Vagina (tissue), 2 donors: ENCODE results near the gene MMP2. TPM values are rescaled to one million over a fixed set of nuclear protein-coding genes. Genes with fewer than 3 reads are reported as not detected.

Source experiments
- DNase-seq, 2 donors: peaks; one replicate each; pipeline ENCODE4 v3.0.0-alpha.2; 2017; ENCODE audit errors: extremely low spot score in 2 of 2
- H3K27ac ChIP-seq: fragments of 200-600 bp; sonication (generic); one replicate; pipeline ENCODE4 v1.5.1; 2019
- H3K27me3 ChIP-seq: fragments of 200-600 bp; sonication (generic); one replicate; pipeline ENCODE4 v1.5.1; 2019
- H3K36me3 ChIP-seq, 2 donors: fragments of 200-600 bp; sonication (generic); one replicate each; pipeline ENCODE4 v1.5.1; 2017 to 2019
- H3K4me1 ChIP-seq: fragments of 200-600 bp; sonication (generic); one replicate; pipeline ENCODE4 v1.5.1; 2019
- H3K4me3 ChIP-seq, 2 donors: fragments of 200-600 bp; sonication (generic); 1 replicate in 1 of 2; 2 replicates in 1 of 2; pipeline ENCODE4 v1.5.1; 2016 to 2019
- H3K9me3 ChIP-seq: fragments of 200-600 bp; sonication (generic); one replicate; pipeline ENCODE4 v1.5.1; 2019
- POLR2A ChIP-seq, 2 donors: fragments of 450-650 bp; IDR thresholded peaks; one replicate each; pipeline ENCODE4 v1.6.1; 2017; ENCODE audit warnings: antibody characterized with exemption in 2 of 2, mild to moderate bottlenecking in 2 of 2, moderate library complexity in 2 of 2
- POLR2AphosphoS5 ChIP-seq, 2 donors: sonication (generic); formaldehyde crosslinking; IDR thresholded peaks; one replicate each; pipeline ENCODE4 v1.9.0; 2017; ENCODE audit warnings: antibody characterized with exemption in 2 of 2, mild to moderate bottlenecking in 2 of 2, low read depth in 1 of 2; ENCODE audit not compliant: insufficient read depth in 1 of 2
- intact Hi-C: fragments of 100-400 bp; cut with DNase I; formaldehyde crosslinking; loops from one replicate; pipeline ENCODE4 v1.15.1; 2023
- total RNA-seq: library from RNA; depleted of rRNA; stranded (reverse); fragments of >200 nt; gene quantifications from one replicate; pipeline ENCODE4 v1.2.3, GENCODE V29; 2016
- TF ChIP-seq, protein P1 (sequence below), 3 experiments: fragments of 450-650 bp in 2 of 3; fragments of 200-600 bp in 1 of 3; sonication (generic) in 1 of 3; IDR thresholded peaks; one replicate each; pipeline ENCODE4 v1.5.1; 2017 to 2019; ENCODE audit warnings: antibody characterized with exemption in 3 of 3, mild to moderate bottlenecking in 2 of 3, moderate library complexity in 2 of 3

MMP2 gene
- total RNA-seq, 1 donor from 2014 or later = 296 TPM

- Histone ChIP-seq H3K27ac (no peak overlapping the region), H3K4me1 (no peaks in the 10 kb centered on the region), H3K36me3 (peaks cover 0 to 7% of the 10 kb centered on the region in 2 donors), H3K4me3 (no peak overlapping the region), H3K27me3 (no peaks in the 10 kb centered on the region), H3K9me3 (no peaks in the 10 kb centered on the region)
- DNase-seq = no peak
- TF ChIP-seq POLR2A (IDR thresholded peaks at IDR 0.05) = no peak
- TF ChIP-seq, protein P1, sequence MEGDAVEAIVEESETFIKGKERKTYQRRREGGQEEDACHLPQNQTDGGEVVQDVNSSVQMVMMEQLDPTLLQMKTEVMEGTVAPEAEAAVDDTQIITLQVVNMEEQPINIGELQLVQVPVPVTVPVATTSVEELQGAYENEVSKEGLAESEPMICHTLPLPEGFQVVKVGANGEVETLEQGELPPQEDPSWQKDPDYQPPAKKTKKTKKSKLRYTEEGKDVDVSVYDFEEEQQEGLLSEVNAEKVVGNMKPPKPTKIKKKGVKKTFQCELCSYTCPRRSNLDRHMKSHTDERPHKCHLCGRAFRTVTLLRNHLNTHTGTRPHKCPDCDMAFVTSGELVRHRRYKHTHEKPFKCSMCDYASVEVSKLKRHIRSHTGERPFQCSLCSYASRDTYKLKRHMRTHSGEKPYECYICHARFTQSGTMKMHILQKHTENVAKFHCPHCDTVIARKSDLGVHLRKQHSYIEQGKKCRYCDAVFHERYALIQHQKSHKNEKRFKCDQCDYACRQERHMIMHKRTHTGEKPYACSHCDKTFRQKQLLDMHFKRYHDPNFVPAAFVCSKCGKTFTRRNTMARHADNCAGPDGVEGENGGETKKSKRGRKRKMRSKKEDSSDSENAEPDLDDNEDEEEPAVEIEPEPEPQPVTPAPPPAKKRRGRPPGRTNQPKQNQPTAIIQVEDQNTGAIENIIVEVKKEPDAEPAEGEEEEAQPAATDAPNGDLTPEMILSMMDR (IDR thresholded peaks at IDR 0.05) = no peak
- TF ChIP-seq POLR2AphosphoS5 (IDR thresholded peaks at IDR 0.05; ENCODE audit: insufficient read depth in 1 of 2, low read depth in 1 of 2) = no peak
- intact Hi-C loops = no loop called here
Measured at GRCh38 chr16:55532227-55532626, 53.2 kb downstream of the MMP2 start.

- intact Hi-C loops = no loop called here
- Histone ChIP-seq H3K36me3 (peaks cover 0 to 7% of the 10 kb centered on the region in 2 donors), H3K9me3 (no peaks in the 10 kb centered on the region), H3K4me1 (no peaks in the 10 kb centered on the region), H3K4me3 (no peak overlapping the region), H3K27me3 (no peaks in the 10 kb centered on the region), H3K27ac (no peak overlapping the region)
- TF ChIP-seq POLR2AphosphoS5 (IDR thresholded peaks at IDR 0.05; ENCODE audit: insufficient read depth in 1 of 2, low read depth in 1 of 2) (no peak), POLR2A (IDR thresholded peaks at IDR 0.05) (no peak)
- TF ChIP-seq, protein P1 (IDR thresholded peaks at IDR 0.05) = no peak
- DNase-seq = no peak
Measured at GRCh38 chr16:55534756-55535155, 55.8 kb downstream of the MMP2 start.

DNA sequence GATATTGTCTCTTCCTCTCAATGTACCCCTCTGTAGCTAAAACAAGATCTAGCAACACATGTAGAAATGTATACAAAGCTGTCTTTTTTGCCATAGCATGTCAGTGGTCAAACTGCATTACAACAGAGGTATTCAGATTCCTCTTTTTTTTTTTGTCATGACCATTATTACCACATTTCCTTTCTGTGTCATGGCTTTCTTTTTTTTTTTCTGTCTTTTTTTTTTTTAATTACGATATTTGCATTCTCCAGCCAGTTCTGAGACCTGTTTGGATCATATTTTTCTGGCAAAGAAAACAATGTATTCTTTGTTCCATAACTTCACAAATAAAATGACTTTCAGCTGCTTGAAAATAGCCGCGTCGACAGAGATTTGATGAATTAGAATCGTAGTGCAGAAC, 60.1 kb downstream of the MMP2 start:
- TF ChIP-seq, protein P1 (IDR thresholded peaks at IDR 0.05) = no peak
- no peak for TF ChIP-seq POLR2AphosphoS5 (IDR thresholded peaks at IDR 0.05; ENCODE audit: insufficient read depth in 1 of 2, low read depth in 1 of 2)
- TF ChIP-seq POLR2A (IDR thresholded peaks at IDR 0.05) = no peak
- DNase-seq = no peak
- intact Hi-C loops = no loop called here

GRCh38 chr16:55539488-55539887, 60.5 kb downstream of the MMP2 start:
- DNase-seq = no peak
- intact Hi-C loops = no loop called here

More for the DNA sequence above, 60.1 kb downstream of the MMP2 start:
- H3K27me3 ChIP-seq = no peaks in the 10 kb centered on the region
- H3K36me3 ChIP-seq = peaks cover 0 to 2% of the 10 kb centered on the region in 2 donors
- H3K9me3 ChIP-seq = no peaks in the 10 kb centered on the region
- H3K4me1 ChIP-seq = no peaks in the 10 kb centered on the region
- H3K27ac ChIP-seq = no peak overlapping the region
- H3K4me3 ChIP-seq = no peak overlapping the region

DNA sequence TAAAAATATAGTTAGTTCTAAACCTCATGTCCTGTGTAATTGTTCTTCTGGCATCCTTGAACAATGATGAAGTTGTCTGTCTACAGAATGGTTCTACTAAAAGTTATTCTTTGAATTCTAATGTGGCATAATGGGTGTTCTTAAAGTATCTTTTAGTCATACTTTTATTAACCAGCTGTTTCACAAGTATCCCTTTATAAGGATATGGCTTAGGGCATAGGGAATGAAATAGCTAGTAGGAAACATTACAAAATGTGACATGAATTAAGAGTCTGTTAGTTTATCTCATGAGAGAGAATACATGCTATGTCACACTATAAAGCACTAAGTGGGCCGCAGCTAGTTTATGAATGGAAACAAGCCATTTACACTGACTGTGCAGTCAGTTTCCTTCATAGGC, 61.2 kb downstream of the MMP2 start:
- Histone ChIP-seq H3K4me3 (no peak overlapping the region), H3K4me1 (no peaks in the 10 kb centered on the region), H3K36me3 (peaks cover 0 to 2% of the 10 kb centered on the region in 2 donors), H3K9me3 (no peaks in the 10 kb centered on the region), H3K27me3 (no peaks in the 10 kb centered on the region), H3K27ac (no peak overlapping the region)
- TF ChIP-seq, protein P1 (IDR thresholded peaks at IDR 0.05) = no peak
- TF ChIP-seq POLR2A (IDR thresholded peaks at IDR 0.05) (no peak), POLR2AphosphoS5 (IDR thresholded peaks at IDR 0.05; ENCODE audit: insufficient read depth in 1 of 2, low read depth in 1 of 2) (no peak)
- no peak for DNase-seq
- intact Hi-C loops = no loop called here

More at GRCh38 chr16:55539488-55539887, 60.5 kb downstream of the MMP2 start:
- Histone ChIP-seq H3K4me1 (no peaks in the 10 kb centered on the region), H3K27ac (no peak overlapping the region), H3K27me3 (no peaks in the 10 kb centered on the region), H3K4me3 (no peak overlapping the region), H3K36me3 (peaks cover 0 to 2% of the 10 kb centered on the region in 2 donors), H3K9me3 (no peaks in the 10 kb centered on the region)
- TF ChIP-seq, protein P1 (IDR thresholded peaks at IDR 0.05) = no peak
- TF ChIP-seq POLR2AphosphoS5 (IDR thresholded peaks at IDR 0.05; ENCODE audit: insufficient read depth in 1 of 2, low read depth in 1 of 2) (no peak), POLR2A (IDR thresholded peaks at IDR 0.05) (no peak)
